Epithelial cell of proximal tubule (primary cell): ENCODE measurements around the gene TNP1. TPM values are rescaled to one million over a fixed set of nuclear protein-coding genes. Genes with fewer than 3 reads are reported as not detected.

Source experiments
- DNase-seq: peaks from one replicate; pipeline ENCODE4 v3.0.0-alpha.2; 2011; ENCODE audit warnings: low read depth
- H3K4me3 ChIP-seq: 2 replicates; pipeline ENCODE4 v1.5.1; 2011; ENCODE audit warnings: low read depth, mild to moderate bottlenecking, low read length
- CTCF ChIP-seq: conservative IDR thresholded peaks from 2 replicates; pipeline ENCODE4 v1.5.1; 2012; ENCODE audit warnings: low read depth, mild to moderate bottlenecking, low read length
- total RNA-seq: library from RNA; depleted of rRNA; stranded (reverse); fragments of >200 nt; gene quantifications from 2 replicates; pipeline ENCODE4 v1.2.3, GENCODE V29; 2015

TNP1 gene
- total RNA-seq, 1 donor from 2014 or later, result not detected

GRCh38 chr2:216866515-216867095, 6.7 kb upstream of the TNP1 start:
- DNase-seq, result no peak
- TF ChIP-seq CTCF, result no peak
- no peak overlapping the region for H3K4me3 ChIP-seq

- DNase-seq, result no peak
- H3K4me3 ChIP-seq, result no peak overlapping the region
- no peak for TF ChIP-seq CTCF
These were observed 5.8 kb upstream of the TNP1 start for GRCh38 chr2:216865658-216866057.

GRCh38 chr2:216863946-216864345, 4.1 kb upstream of the TNP1 start:
- no peak for DNase-seq
- no peak overlapping the region for H3K4me3 ChIP-seq
- TF ChIP-seq CTCF, result no peak

GRCh38 chr2:216862628-216863398, 2.9 kb upstream of the TNP1 start:
- no peak for TF ChIP-seq CTCF
- DNase-seq, result no peak
- no peak overlapping the region for H3K4me3 ChIP-seq

- TF ChIP-seq CTCF, result no peak
- DNase-seq, result no peak
- H3K4me3 ChIP-seq, result no peak overlapping the region
These were observed 718 bp upstream of the TNP1 start for GRCh38 chr2:216860426-216861137.

GRCh38 chr2:216858312-216858711, 1.6 kb downstream of the TNP1 start:
- TF ChIP-seq CTCF, result no peak
- no peak for DNase-seq
- no peak overlapping the region for H3K4me3 ChIP-seq
